Left renal cortex interstitium (tissue), 4 donors: Measurements from ENCODE around the gene DCAF7. TPM values are rescaled to one million over a fixed set of nuclear protein-coding genes. Genes with fewer than 3 reads are reported as not detected.

Experiments used
- DNase-seq, 4 donors: peaks; one replicate each; pipeline ENCODE4 v3.0.0-alpha.2; 2013; ENCODE audit warnings: low read depth in 4 of 4, low spot score in 2 of 4, missing footprints in 1 of 4
- polyA plus RNA-seq, 4 donors: library from polyadenylated mRNA; unstranded; fragments of 120-200 nt; gene quantifications; one replicate each; pipeline ENCODE4 v1.2.1, GENCODE V29; 2013; ENCODE audit not compliant: insufficient read length in 4 of 4

DCAF7 gene
- polyA plus RNA-seq, 4 donors, result 101 to 116 (median 111) TPM

GRCh38 chr17:63578769-63579111, 28.5 kb downstream of the DCAF7 start:
- no peak for DNase-seq

GRCh38 chr17:63579633-63580032, 29.4 kb downstream of the DCAF7 start:
- DNase-seq, result no peak

- DNase-seq, result no peak
These were observed 37.5 kb downstream of the DCAF7 start for GRCh38 chr17:63587770-63588169.

- no peak for DNase-seq
These were observed 38.5 kb downstream of the DCAF7 start for GRCh38 chr17:63588797-63589196.

- no peak for DNase-seq
These were observed 39.4 kb downstream of the DCAF7 start for GRCh38 chr17:63589646-63590045.

GRCh38 chr17:63592797-63593196, 42.5 kb downstream of the DCAF7 start:
- DNase-seq, result no peak

GRCh38 chr17:63595132-63595531, 44.9 kb downstream of the DCAF7 start:
- no peak for DNase-seq

GRCh38 chr17:63596856-63597586, 46.7 kb downstream of the DCAF7 start:
- DNase-seq, result no peak

- no peak for DNase-seq
These were observed 48.0 kb downstream of the DCAF7 start for GRCh38 chr17:63598281-63598680.

- peak; percentile 50 to 70 (median 62) for DNase-seq
These were observed 50.5 kb downstream of the DCAF7 start, which contains the start of gene TACO1 for GRCh38 chr17:63600569-63601438. Gene TACO1, plus strand, starts transcription at chr17:63600895. Its CDS starts 189 bp downstream, at chr17:63601084.

- DNase-seq, result no peak
These were observed 51.4 kb downstream of the DCAF7 start for GRCh38 chr17:63601439-63602371.

- no peak for DNase-seq
These were observed 59.7 kb downstream of the DCAF7 start for GRCh38 chr17:63609816-63610573.

- no peak for DNase-seq
These were observed 60.6 kb downstream of the DCAF7 start for GRCh38 chr17:63610854-63611253.

- no peak for DNase-seq
These were observed 61.1 kb downstream of the DCAF7 start for GRCh38 chr17:63611354-63611753.

- no peak for DNase-seq
These were observed 63.4 kb downstream of the DCAF7 start for GRCh38 chr17:63613663-63614062.

- DNase-seq, result no peak
These were observed 71.0 kb downstream of the DCAF7 start for GRCh38 chr17:63621229-63621683.

GRCh38 chr17:63621684-63622573, 71.7 kb downstream of the DCAF7 start, which contains the start of gene MAP3K3:
Gene MAP3K3, plus strand, starts transcription at chr17:63622417. Its CDS starts 343 bp downstream, at chr17:63622760.
- peak; percentile 95 to 99 (median 98) for DNase-seq

GRCh38 chr17:63622574-63623390, 72.5 kb downstream of the DCAF7 start:
- no peak for DNase-seq
